GM04504 (cell line): ENCODE results near the gene RAPSN.

Experiments
- DNase-seq: peaks from one replicate; pipeline ENCODE4 v3.0.0-alpha.2; 2012; ENCODE audit warnings: low read depth

RAPSN gene

GRCh38 chr11:47466201-47466600 is 17.3 kb upstream of the RAPSN start:
- DNase-seq, result no peak

GRCh38 chr11:47464483-47464882 is 15.5 kb upstream of the RAPSN start:
- DNase-seq, result no peak

GRCh38 chr11:47461876-47462275 is 12.9 kb upstream of the RAPSN start:
- no peak for DNase-seq

GRCh38 chr11:47460571-47461235 is 11.8 kb upstream of the RAPSN start:
- DNase-seq, result no peak

GRCh38 chr11:47454258-47454671 is 5.3 kb upstream of the RAPSN start:
- DNase-seq, result peak; percentile 71

- no peak for DNase-seq
These were observed 4.4 kb upstream of the RAPSN start for GRCh38 chr11:47453365-47453764.

GRCh38 chr11:47451990-47452389 is 3.1 kb upstream of the RAPSN start:
- DNase-seq, result no peak

GRCh38 chr11:47451436-47451835 is 2.5 kb upstream of the RAPSN start:
- no peak for DNase-seq

GRCh38 chr11:47449541-47449940 is 605 bp upstream of the RAPSN start:
- DNase-seq, result no peak

- no peak for DNase-seq
These were observed 1.0 kb downstream of the RAPSN start for GRCh38 chr11:47447906-47448305.

GRCh38 chr11:47446833-47447232 is 2.1 kb downstream of the RAPSN start:
- DNase-seq, result no peak

GRCh38 chr11:47445840-47446239 is 3.1 kb downstream of the RAPSN start:
- no peak for DNase-seq

GRCh38 chr11:47443817-47444216 is 5.1 kb downstream of the RAPSN start:
- DNase-seq, result no peak

- no peak for DNase-seq
These were observed 5.8 kb downstream of the RAPSN start for GRCh38 chr11:47443028-47443700.

GRCh38 chr11:47442514-47442913 is 6.4 kb downstream of the RAPSN start:
- DNase-seq, result no peak

- DNase-seq, result no peak
These were observed 7.5 kb downstream of the RAPSN start for GRCh38 chr11:47441421-47441820.

GRCh38 chr11:47440054-47440476 is 8.9 kb downstream of the RAPSN start:
- DNase-seq, result no peak

GRCh38 chr11:47438721-47439120 is 10.2 kb downstream of the RAPSN start:
- DNase-seq, result no peak

GRCh38 chr11:47437746-47438418 is 11.1 kb downstream of the RAPSN start:
- no peak for DNase-seq

GRCh38 chr11:47437218-47437745 is 11.7 kb downstream of the RAPSN start:
- DNase-seq, result no peak

- DNase-seq, result no peak
These were observed 12.2 kb downstream of the RAPSN start for GRCh38 chr11:47436726-47437125.

GRCh38 chr11:47435687-47436086 is 13.2 kb downstream of the RAPSN start:
- no peak for DNase-seq
